ENCODE data around the gene MSH2. TPM values are rescaled to one million over a fixed set of nuclear protein-coding genes. Genes with fewer than 3 reads are reported as not detected.
A peak's percentile ranks its signal among the peaks of the same experiment; 100 is the strongest.

Gene MSH2
- total and polyA plus RNA-seq, 2 experiments from 2014 or later, result 42.5 to 47.6 TPM

GRCh38 chr2:47521666-47522285 is 118.8 kb downstream of the MSH2 start:
- DNase-seq (ENCODE audit: low read depth in 1 of 2, low spot score in 1 of 2), result no peak

GRCh38 chr2:47525167-47525566 is 122.2 kb downstream of the MSH2 start:
- H3K36me3 ChIP-seq, result no peaks in the 10 kb centered on the region
- H3K4me1 ChIP-seq (ENCODE audit: low read depth), result peaks cover 18% of the 10 kb centered on the region
- peak in 1 of 2 donors; percentile 51 for DNase-seq (ENCODE audit: low read depth in 1 of 2, low spot score in 1 of 2)
- no peak overlapping the region for H3K4me3 ChIP-seq
- no peaks in the 10 kb centered on the region for H3K9me3 ChIP-seq (ENCODE audit: low read depth)
- TF ChIP-seq CTCF (IDR thresholded peaks at IDR 0.05; ENCODE audit: low read depth, low read length), result no peak
- H3K27ac ChIP-seq, result no peak overlapping the region
- H3K27me3 ChIP-seq, result no peaks in the 10 kb centered on the region

More at GRCh38 chr2:47521666-47522285, 118.8 kb downstream of the MSH2 start:
- H3K36me3 ChIP-seq, result no peaks in the 10 kb centered on the region
- no peak for TF ChIP-seq CTCF (IDR thresholded peaks at IDR 0.05; ENCODE audit: low read depth, low read length)
- no peaks in the 10 kb centered on the region for H3K9me3 ChIP-seq (ENCODE audit: low read depth)
- H3K27me3 ChIP-seq, result no peaks in the 10 kb centered on the region
- H3K27ac ChIP-seq, result no peak overlapping the region
- peaks cover 19% of the 10 kb centered on the region for H3K4me1 ChIP-seq (ENCODE audit: low read depth)
- no peak overlapping the region for H3K4me3 ChIP-seq

DNA sequence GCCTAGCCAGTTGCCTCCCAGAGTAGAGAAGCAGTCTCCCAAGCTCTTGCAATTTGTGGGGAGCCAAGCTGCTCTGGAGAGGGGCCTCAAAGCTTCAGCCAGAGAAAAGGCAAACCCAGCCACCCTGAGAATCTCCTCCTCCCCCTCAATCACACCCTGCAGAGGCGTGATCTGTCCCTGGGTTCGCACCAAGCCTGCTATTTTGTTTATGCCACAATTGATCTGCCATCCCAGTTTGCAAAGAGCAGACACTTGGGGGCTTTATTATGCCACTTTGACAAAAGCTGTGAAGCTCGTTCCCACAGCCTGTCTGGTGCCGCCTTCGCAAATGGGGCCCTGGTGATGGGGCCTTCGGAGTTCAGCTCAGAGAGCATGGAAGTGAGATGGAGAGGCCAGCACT is 125.5 kb downstream of the MSH2 start:
- no peak for DNase-seq (ENCODE audit: low read depth in 1 of 2, low spot score in 1 of 2)

GRCh38 chr2:47528874-47529273 is 125.9 kb downstream of the MSH2 start:
- Histone ChIP-seq H3K9me3 (ENCODE audit: low read depth) (no peaks in the 10 kb centered on the region), H3K27me3 (no peaks in the 10 kb centered on the region), H3K27ac (no peak overlapping the region), H3K4me1 (ENCODE audit: low read depth) (peaks cover 22% of the 10 kb centered on the region), H3K36me3 (no peaks in the 10 kb centered on the region), H3K4me3 (no peak overlapping the region)
- TF ChIP-seq CTCF (IDR thresholded peaks at IDR 0.05; ENCODE audit: low read depth, low read length), result no peak
- no peak for DNase-seq (ENCODE audit: low read depth in 1 of 2, low spot score in 1 of 2)

More for the DNA sequence above, 125.5 kb downstream of the MSH2 start:
- Histone ChIP-seq H3K27ac (no peak overlapping the region), H3K9me3 (ENCODE audit: low read depth) (no peaks in the 10 kb centered on the region), H3K27me3 (no peaks in the 10 kb centered on the region), H3K4me3 (no peak overlapping the region), H3K4me1 (ENCODE audit: low read depth) (peaks cover 22% of the 10 kb centered on the region), H3K36me3 (no peaks in the 10 kb centered on the region)
- no peak for TF ChIP-seq CTCF (IDR thresholded peaks at IDR 0.05; ENCODE audit: low read depth, low read length)

DNA sequence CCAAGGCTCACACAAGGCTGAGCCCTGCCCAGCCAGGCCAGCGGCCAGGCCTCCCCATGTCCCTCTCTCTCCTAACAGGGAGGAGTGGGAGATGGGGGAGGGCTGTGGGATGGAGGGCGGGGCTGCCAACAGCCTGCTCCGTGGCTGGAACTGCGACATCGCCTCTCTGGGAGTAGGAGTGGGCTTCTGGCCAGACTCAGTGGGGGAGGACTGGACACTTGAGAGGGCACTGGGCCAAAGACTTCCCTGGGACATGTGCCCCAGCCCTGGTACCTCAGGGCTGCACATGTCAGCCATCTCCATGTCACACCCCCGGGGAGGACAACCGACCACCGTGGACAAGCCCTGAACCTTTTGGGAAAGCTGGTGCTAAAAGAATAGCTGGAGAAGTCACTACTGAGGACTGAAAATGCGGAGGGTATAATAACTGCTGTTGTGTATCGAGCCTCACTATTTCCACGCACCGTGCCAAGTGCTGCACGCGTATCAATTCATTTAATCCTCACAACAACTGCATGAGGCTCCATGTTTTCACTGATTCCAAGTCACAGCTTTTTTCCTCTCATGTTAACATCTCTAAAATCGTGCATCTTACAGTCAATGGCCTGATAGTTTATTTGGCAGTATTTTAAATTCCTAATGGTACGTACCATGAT is 127.3 kb downstream of the MSH2 start:
- no peak overlapping the region for H3K27ac ChIP-seq
- no peaks in the 10 kb centered on the region for H3K9me3 ChIP-seq (ENCODE audit: low read depth)

More for the DNA sequence above, 127.3 kb downstream of the MSH2 start:
- no peak for TF ChIP-seq CTCF (IDR thresholded peaks at IDR 0.05; ENCODE audit: low read depth, low read length)
- Histone ChIP-seq H3K4me1 (ENCODE audit: low read depth) (peaks cover 19% of the 10 kb centered on the region), H3K27me3 (no peaks in the 10 kb centered on the region), H3K4me3 (no peak overlapping the region), H3K36me3 (no peaks in the 10 kb centered on the region)
- no peak for DNase-seq (ENCODE audit: low read depth in 1 of 2, low spot score in 1 of 2)
